Activated CD4-positive, CD25-positive, alpha-beta regulatory T cell treated with anti-CD3 and anti-CD28 coated beads, Interleukin-2, amount 50 U/mL, for 16 hours (primary cell): ENCODE measurements around the gene COL9A3.
"Not testable (repeated sequence)": the region's sequence is repeated elsewhere in the genome, so short reads cannot be mapped to it uniquely, and the experiment has no call there.

Source experiments
- DNase-seq: peaks from one replicate; pipeline ENCODE4 v3.0.0-alpha.2; 2020; ENCODE audit warnings: low read depth, low spot score

Gene COL9A3

DNA sequence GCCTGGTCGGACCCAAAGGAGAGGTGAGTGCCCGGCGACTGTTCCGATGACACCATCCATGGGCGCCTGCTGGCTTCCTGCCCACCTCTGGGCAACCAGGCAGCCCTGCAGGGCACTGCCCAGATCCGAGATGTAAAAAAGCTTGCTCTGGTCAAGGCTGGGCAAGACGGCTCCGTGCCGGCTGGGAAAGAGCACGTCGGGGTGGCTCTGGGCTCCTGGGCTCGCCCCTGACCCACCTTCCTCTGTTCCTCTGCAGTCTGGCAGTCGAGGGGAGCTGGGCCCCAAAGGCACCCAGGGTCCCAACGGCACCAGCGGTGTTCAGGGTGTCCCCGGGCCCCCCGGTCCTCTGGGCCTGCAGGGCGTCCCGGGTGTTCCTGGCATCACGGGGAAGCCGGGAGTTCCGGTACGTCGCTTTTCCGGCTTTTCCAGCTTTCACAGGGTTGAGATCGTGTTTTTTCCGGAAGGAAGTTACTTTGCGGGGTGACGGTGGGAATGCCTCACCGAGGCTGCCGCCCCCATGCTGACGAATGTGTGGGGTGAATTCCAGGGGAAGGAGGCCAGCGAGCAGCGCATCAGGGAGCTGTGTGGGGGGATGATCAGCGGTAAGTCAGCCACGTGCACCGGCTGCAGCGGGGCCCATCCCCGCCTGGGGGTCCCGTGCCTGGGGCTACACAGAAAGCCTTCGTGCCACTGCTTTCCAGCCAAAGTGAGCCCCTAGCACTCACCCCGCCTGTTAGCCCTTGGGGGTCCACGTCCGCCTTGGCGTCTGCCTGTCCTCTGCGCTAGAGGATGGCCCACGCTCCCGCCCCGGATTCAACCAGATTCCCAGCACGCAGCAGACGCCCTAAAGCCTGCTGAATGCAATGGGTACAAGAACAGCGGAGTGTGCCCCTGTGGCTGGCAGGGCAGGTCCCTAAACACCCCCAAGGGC lies 19.3 kb downstream of the COL9A3 start:
- no peak for DNase-seq

DNA sequence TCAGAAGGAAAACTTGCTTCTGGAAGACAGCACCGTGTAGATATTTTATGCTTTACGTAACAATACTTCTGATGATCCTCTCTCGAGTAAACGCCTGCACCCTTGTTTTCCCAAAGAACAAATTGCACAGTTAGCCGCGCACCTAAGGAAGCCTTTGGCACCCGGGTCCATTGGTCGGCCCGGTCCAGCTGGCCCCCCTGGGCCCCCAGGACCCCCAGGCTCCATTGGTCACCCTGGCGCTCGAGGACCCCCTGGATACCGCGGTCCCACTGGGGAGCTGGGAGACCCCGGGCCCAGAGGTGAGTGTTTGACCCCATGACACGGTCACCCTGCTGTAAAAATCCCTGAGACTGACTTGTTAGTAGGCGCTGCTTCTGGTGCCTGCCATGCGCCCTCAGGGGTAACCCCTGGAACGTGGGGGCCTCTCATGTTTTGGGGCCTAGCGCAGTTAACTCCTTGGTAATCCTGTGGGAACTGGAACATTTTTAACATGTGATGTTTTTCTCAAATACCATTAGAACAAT lies 20.2 kb downstream of the COL9A3 start:
- no peak for DNase-seq

DNA sequence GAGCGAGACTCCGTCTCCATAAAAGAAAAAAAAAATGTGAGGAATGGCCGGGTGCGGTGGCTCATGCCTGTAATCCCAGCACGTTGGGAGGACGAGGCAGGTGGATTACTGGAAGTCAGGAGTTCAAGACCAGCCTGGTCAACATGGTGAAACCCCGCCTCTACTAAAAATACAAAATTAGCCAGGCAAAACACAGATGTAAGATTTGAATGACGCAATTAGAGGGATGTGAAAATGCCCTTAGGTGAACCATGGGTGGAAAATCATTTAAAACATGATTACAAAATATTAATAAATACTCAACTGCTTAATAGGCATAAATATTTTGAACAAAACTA lies 20.9 kb downstream of the COL9A3 start:
- DNase-seq: no peak

DNA sequence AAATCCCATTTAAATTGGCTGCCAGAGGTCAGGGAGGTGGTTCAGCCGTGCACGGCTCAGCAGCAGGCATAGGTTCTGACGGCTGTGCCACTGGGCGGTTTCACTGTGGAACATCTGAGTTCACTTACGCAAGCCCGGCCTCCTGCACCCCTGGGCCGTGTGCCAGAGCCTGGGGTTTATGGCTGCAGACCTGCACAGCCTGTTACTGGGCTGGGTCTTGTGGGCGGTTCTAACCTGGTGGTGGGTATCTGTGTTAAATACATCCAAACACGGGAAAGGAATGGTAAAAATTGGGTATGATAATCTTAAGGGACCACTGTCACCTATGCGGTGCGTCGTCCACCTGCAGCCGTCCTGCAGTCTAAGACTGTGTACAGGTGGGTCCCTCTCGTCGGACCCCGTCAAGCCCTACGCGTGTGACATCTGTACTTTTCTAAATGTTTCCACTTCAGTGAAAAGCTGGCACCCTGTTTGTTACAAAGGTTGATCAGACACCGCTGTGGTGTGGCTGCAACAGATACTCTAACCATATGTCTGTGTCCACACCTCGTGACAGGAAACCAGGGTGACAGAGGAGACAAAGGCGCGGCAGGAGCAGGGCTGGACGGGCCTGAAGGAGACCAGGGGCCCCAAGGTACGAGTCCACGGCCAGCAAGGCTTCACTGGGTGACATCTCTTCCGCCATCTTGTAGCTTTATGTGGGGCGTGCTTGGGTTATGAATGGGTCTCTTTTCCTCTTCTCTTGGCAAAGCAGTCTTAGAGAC lies 21.5 kb downstream of the COL9A3 start:
- no peak for DNase-seq

DNA sequence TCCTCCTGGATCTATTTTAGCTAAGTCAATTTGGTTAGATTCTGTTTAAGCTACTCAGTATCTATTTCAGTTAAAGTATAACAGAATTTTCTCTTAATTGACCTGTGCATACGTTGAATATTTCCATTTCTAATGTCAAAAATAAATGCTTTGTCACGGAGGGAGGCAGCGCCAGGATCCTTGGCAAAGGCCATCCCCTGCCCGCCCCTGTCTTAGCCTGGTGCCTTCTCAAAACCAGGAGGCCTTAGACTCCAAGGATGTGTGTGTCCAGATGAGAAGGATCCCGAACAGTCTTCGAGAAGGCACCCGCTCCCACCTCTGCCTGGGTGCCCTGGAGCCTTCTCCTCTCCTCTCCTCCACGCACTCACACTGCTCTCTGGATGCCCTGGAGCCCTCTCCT lies 22.4 kb downstream of the COL9A3 start:
- DNase-seq: no peak

DNA sequence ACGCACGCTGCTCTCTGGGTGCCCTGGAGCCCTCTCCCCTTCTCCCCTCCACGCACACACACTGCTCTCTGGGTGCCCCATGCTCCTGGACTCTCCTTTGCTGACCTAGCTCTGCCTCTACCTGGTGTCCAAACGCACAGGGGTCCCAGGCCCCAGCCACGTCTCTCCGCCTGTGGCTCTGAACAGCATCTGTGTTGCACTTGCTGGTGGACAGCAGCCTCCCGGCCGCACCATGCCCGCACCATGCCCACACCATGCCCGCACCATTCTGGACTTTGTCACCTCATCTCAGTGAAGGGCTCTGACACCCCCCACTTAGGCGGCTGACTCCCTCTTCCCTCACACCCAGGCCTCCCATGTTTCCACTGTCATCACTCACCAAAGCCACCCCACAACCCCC lies 23.0 kb downstream of the COL9A3 start:
- DNase-seq: no peak

DNA sequence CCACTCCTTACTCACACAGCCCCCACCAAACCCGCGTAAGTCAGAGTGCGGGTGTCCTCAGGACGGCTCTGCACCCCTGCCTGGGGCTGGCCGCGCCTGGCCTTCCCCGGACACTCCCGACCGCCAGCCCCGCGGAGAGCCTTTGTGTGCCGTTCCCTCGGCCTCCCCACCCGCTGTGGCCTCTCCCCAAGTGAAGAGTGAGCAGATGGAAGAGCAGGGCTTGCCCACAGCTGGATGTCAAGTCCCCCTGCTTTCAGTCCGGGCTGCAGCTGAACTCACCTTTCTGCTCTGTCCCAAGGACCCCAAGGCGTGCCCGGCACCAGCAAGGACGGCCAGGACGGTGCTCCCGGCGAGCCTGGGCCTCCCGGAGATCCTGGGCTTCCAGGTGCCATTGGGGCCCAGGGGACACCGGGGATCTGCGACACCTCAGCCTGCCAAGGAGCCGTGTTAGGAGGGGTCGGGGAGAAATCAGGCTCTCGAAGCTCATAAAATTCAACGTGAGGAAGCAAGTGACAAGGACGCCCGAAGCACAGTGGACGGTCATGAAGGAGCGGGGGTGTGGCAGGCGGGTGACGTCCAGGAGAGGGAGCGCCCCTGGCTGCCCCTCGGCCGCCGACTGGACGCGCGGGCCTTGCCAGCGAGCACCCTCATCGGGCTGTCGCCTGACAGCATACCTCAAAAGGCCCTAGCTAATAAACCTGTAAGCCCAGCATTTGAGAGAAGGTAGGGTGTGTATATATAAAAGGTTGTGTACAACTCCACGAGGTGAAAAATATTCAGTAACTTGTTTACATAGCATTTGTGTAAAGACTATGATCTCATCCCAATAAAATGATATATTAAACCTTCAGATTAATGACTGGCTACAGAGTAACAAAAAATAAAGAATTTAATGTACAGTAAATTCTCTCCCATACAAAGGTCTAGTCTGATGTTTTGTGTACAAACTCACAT lies 23.7 kb downstream of the COL9A3 start:
- DNase-seq: no peak

DNA sequence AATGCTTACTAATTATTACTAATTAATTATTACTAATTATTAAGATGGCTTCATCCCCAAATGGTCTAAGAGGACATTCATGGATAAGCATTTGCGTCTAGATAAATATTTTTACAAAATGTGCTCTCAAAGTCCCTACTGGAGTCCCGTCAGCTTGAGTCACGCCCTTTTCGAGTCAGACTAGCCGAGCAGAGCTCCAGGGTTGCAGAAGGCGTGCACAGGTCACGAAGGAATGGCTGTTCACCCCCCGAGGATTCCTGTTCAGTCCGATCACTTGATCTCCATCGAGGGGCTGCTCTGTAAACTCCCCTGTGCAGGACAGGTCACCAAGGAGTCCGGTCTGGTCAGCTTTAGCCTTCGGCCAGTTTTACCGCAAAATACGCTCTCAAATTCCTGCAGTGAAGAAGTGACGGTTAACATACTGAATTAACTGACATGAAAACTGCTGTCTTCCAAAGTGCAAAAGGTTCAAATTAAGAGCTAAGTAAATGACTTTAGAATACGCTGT lies 24.9 kb downstream of the COL9A3 start:
- no peak for DNase-seq

DNA sequence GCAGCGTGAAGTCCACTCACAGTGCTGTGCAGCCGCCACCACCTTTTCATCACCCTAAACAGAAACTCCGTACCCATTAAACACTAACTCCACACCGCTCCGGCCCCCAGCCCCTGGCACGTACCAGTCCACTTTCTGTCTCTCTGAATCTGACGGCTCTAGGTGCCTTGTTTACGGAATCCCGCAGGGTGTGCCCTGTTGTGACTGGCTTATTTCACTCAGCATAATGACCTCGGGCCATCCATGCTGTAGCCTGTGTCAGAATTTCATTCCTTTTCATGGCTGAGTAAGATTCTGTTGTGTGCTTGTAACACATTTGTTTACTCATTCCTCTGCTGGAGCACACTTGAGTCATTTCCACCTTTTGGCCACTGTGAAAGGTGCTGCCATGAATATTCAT lies 26.8 kb downstream of the COL9A3 start:
- no peak for DNase-seq

DNA sequence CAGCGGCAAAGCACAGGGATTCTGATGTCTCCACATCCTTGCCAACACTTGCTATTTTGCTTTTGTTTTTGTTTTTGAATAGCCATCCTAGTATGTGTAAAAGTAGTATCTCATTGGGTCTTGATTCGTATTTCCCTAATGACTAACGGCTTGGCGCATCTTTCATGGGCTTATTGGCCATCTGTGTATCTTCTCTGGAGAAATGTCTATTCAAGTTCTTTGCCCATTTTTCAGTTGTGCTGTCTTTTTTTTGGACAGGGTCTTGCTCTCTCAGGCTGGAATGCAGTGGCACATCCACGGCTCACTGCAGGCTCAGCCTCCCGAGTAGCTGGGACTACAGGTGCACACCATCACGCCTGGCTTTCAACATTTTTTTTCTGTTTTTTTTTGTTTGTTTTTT lies 27.3 kb downstream of the COL9A3 start:
- no peak for DNase-seq

DNA sequence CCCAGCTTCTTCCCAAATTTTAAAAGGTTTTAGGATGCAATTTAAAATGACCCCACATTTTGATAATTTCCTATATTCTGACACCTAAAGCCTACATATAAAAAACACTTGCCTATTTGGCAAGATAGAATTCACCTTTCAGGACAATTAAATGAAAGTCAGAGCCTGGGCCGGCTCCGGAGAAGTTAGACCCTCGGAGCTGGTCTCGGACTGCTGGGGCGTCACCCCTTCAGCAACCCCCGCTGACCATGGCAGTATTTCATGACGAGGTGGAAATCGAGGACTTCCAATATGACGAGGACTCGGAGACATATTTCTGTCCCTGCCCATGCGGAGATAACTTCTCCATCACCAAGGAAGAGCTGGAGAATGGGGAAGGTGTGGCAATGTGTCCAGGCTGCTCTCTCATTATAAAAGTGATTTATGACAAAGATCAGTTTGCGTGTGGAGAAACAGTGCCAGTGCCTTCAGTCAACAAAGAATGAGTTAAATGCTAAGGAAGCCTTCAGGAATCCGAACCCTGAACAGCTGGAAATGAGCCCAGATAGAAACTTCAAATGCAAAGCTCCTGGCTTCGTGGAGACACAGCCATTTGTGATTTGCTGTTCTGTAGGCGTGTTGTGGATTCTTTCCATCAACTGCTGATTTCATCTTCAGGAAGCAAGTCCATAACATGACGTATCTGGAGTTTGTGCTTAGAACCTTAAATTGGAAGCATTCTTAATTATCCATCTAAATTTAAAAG lies 28.7 kb downstream of the COL9A3 start:
- no peak for DNase-seq

DNA sequence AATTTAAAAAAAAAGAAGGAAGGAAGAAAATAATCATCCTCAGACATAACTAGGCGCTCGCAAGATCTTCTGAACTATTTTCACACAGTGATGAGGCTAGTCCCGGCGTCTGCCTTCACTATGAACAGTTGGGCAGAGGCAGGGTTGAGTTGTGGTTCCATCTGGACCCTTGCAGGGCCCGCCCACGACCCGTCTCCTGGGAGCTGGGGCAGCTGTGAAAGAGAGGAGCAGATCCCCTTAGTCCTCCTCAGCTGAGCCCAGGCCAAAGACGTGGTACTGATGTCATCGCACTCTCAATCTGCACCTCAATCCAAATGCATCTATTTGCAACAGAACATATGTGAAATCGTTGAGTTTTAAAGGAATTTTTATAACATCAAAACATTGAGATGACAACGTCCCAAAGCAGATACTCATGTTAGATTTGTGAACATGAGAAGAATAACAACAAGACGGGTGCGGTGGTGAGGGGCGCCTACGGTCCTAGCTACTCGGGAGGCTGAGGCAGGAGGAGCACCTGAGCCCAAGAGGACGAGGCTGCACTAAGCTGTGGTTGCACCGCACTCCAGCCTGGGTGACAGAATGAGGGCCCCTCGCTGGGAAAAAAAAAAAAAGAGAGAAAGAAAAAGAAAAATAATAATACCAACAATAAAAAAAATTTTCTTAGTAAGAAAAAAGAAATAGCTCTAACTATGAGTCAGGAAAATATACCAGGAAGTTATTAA lies 29.5 kb downstream of the COL9A3 start:
- DNase-seq: no peak

DNA sequence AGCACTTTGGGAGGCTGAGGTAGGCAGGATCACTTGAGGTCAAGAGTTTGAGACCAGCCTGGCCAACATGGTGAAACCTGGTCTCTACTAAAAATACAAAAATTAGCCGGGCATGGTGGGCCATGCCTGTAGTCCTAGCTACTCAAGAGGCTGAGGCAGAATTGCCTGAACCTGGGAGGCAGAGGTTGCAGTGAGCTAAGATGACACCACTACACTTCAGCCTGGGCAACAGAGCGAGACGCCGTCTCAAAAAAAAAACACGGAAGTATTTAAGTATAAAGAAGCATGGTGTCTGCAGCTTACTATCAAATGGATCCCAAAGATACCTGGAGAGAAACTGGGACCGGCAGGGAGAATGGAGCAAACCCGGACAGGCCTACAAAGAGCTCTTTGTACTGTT lies 32.1 kb downstream of the COL9A3 start:
- DNase-seq: not testable (repeated sequence)

DNA sequence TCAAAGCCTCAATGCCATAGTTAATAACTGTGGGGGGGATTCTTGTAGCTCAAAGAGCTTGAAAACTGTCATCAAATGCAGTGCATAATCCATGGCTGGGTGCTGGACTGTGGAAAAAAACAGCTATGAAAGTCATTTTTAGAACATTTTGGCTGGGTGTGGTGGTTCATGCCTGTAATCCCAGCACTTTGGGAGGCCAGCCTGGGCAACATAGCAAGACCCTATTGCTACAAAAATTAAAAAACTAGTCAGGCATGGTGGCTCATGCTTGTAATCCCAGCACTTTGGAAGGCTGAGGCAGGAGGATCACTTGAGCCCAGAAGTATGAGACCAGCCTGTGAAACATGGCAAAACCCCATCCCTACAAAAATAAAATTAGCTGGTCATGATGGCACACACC lies 32.6 kb downstream of the COL9A3 start:
- DNase-seq: no peak

DNA sequence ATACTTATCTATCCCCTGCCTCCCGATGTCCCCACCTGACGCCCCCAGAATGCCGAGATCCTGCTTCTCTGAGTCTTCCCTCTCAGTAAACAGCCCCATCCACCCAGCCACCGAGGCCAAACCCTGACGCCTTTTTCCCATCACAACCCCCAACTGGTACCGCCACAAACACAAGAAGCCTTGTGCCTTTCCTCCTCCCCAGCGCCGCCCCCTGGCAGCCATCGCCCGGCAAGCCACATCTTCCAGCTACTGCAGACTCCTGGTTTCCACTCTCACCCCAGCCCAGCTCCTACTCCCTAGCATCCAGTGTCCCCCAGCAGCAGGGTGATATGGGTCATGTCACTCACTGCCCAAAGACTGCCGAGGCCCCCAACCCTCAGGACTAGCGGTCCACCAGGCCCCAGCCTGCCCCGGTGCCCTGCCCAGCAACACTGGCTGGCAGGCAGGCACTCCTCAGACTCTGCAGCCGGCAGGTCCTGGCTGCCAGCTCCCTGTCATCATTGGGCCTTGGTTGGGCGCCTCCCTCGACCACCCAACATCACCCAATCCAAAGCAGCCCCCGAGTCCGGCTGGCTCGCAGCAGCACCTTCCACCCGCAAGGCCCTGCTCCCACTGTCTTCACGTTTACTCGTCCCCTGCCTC lies 33.6 kb downstream of the COL9A3 start:
- no peak for DNase-seq

DNA sequence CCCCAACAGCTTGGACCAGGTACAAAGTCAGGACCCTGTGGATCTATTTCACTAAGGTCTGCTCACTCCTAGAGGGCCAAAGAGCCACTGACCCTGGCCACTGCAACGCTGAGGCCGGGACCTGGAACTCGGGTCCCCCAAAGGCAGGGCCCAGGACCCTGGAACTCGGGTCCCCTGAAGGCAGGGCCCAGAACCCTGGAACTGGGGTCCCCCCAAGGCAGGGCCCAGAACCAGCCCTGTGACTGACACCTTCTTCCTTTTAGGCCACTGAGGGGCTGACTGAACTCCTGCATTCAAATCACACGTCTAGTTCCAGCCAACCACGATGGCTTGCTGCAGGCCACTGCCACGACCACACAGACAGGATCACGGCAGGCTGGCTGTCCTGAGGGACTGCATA lies 35.3 kb downstream of the COL9A3 start:
- no peak for DNase-seq

DNA sequence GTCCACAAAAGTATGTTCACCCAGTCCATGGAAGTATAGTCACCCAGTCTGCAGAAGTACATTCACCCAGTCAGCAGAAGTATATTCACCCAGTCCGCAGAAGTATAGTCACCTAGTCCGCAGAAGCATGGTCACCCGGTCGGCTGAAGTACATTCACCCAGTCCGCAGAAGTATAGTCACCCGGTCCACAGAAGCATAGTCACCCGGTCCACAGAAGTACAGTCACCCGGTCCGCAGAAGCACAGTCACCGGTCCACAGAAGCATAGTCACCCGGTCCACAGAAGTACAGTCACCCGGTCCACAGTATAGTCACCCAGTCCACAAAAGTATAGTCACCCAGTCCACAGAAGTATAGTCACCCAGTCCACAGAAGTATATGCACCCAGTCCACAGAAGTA lies 36.0 kb downstream of the COL9A3 start:
- no peak for DNase-seq

DNA sequence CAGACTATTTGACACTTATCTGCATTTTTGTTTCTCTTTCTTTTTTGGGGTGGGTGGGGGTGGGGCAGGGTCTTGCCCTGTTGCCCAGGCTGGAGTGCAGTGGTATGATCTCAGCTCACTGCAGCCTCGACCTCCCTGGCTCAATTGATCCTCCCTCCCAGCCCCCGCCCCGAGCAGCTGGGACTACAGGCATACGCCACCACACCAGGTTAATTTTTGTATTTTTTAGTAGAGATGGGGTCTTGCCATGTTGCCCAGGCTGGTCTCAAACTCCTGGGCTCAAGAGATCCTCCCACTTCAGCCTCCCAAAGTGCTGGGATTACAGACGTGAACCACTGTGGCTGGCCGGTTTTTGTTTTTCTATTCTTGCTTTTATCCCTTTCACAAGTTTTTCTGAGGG lies 36.5 kb downstream of the COL9A3 start:
- not testable (repeated sequence) for DNase-seq

DNA sequence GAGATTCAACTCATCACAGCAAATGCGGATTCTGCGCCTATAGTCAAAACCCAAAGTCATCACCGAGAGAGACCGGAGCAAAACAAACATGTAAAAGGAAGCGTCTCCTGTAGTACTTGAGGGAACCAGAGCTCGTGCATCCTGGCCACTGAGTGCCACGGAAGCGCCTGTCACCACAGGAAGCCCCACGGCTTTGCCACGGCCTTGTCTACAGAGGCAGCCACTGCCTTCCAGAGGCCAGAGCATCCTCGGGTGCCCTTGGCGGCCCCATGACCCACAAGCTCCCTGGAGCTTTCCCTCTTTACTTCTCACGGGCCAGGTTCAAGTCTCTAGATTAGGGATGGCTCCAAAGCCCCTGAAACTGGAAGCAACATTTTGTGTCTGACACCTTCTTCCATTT lies 37.3 kb downstream of the COL9A3 start:
- no peak for DNase-seq

DNA sequence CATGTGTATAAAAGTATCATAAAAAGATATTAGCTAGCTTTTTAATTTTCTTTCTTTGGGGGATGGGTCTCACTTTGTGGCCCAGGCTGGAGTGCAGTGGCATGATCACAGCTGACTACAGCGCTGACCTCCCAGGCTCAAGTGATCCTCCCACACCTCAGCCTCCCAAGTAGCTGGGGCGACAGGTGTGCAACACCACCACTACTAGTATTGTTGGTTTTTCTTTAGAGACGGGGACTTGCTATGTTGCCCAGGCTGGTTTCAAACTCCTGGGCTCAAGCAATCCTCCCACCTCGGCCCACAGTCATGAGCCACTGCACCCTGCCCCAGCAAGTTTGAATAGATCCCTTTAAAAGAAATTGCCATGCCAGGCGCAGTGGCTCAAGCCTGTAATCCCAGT lies 38.3 kb downstream of the COL9A3 start:
- DNase-seq: no peak
